Kidney epithelial cell (primary cell): ENCODE data around the gene RPS19. TPM values are rescaled to one million over a fixed set of nuclear protein-coding genes. Genes with fewer than 3 reads are reported as not detected.

ENCODE experiments used
- DNase-seq: peaks from one replicate; pipeline ENCODE4 v3.0.0-alpha.2; 2010; ENCODE audit warnings: low read depth
- H3K27me3 ChIP-seq: 2 replicates; pipeline ENCODE4 v1.6.0; 2011; ENCODE audit warnings: low read length; ENCODE audit not compliant: control insufficient read depth, insufficient read depth
- H3K36me3 ChIP-seq: 2 replicates; pipeline ENCODE4 v1.5.1; 2011; ENCODE audit warnings: low read length; ENCODE audit not compliant: control insufficient read depth, insufficient read depth
- H3K4me3 ChIP-seq: 2 replicates; pipeline ENCODE4 v1.5.1; 2011; ENCODE audit warnings: low read depth, mild to moderate bottlenecking, control low read depth, low read length
- CTCF ChIP-seq: IDR thresholded peaks from 2 replicates; pipeline ENCODE4 v1.5.1; 2011; ENCODE audit warnings: mild to moderate bottlenecking, moderate library complexity, low read length, control low read depth, inconsistent platforms; ENCODE audit not compliant: insufficient read depth, poor library complexity, severe bottlenecking
- total RNA-seq: library from RNA; depleted of rRNA; stranded (reverse); fragments of >200 nt; gene quantifications from 2 replicates; pipeline ENCODE4 v1.2.3, GENCODE V29; 2015

The RPS19 gene
- total RNA-seq, 1 donor from 2014 or later: 1,699 TPM

- H3K4me3 ChIP-seq: no peak overlapping the region
- peaks cover 50% of the 10 kb centered on the region for H3K27me3 ChIP-seq
- DNase-seq: no peak
- TF ChIP-seq CTCF: no peak
- no peaks in the 10 kb centered on the region for H3K36me3 ChIP-seq
Measured at GRCh38 chr19:41910240-41910991, 50.4 kb downstream of the RPS19 start.

- DNase-seq: no peak
- Histone ChIP-seq H3K4me3 (no peak overlapping the region), H3K36me3 (no peaks in the 10 kb centered on the region), H3K27me3 (peaks cover 57% of the 10 kb centered on the region)
- TF ChIP-seq CTCF: no peak
Measured at GRCh38 chr19:41910992-41911888, 51.2 kb downstream of the RPS19 start.

- Histone ChIP-seq H3K36me3 (no peaks in the 10 kb centered on the region), H3K27me3 (peaks cover 65% of the 10 kb centered on the region), H3K4me3 (no peak overlapping the region)
- TF ChIP-seq CTCF: no peak
- DNase-seq: no peak
Measured at GRCh38 chr19:41911889-41912731, 52.1 kb downstream of the RPS19 start.

GRCh38 chr19:41912899-41913537 lies 53.0 kb downstream of the RPS19 start:
- no peak for DNase-seq
- Histone ChIP-seq H3K27me3 (peaks cover 74% of the 10 kb centered on the region), H3K36me3 (no peaks in the 10 kb centered on the region), H3K4me3 (no peak overlapping the region)
- no peak for TF ChIP-seq CTCF
